ENCODE data around the gene PTPA.

DNA sequence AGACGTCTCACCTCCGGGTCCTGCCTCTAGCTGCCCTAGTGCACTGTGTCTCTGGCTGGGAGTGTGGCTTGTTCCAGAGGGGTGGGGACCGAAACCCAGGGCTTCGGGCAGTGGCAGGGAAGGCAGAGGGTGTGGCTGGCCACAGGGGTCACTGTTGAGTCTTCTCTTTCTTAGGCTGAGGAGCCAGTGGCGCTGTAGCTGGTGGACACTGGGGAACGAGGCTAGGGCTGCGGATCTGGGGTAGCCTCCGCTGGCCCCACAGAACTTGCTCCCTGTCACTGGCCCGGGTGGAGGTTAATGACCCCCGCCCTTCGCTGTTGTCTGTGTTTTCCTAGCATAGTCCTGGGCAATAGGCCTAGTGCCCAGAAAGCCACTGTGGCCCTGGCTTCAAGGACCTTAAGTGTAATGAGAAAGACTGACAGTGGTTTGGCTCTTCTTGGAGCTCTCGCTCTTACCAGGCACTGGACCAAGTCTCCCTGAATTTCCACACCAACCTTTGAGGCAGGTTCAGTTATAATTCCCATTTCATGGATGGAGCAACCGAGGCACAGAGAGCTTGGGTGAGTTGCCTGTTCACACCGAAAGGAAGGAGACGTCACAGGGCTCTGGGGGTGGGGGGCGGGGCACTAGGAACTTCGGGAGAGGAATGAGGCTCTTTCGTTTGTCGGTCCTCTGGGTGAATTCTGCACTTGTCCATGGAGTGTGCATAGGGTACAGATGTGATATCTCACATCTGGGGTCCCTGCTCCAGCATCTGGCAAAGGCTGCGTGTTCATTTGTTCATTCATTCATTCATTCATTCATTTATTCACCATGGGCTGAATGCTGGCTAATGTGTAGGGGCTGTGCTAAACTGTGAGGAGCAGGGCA is 71.6 kb downstream of the PTPA start:
- TF ChIP-seq, protein P1, sequence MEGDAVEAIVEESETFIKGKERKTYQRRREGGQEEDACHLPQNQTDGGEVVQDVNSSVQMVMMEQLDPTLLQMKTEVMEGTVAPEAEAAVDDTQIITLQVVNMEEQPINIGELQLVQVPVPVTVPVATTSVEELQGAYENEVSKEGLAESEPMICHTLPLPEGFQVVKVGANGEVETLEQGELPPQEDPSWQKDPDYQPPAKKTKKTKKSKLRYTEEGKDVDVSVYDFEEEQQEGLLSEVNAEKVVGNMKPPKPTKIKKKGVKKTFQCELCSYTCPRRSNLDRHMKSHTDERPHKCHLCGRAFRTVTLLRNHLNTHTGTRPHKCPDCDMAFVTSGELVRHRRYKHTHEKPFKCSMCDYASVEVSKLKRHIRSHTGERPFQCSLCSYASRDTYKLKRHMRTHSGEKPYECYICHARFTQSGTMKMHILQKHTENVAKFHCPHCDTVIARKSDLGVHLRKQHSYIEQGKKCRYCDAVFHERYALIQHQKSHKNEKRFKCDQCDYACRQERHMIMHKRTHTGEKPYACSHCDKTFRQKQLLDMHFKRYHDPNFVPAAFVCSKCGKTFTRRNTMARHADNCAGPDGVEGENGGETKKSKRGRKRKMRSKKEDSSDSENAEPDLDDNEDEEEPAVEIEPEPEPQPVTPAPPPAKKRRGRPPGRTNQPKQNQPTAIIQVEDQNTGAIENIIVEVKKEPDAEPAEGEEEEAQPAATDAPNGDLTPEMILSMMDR (IDR thresholded peaks at IDR 0.05) = no peak
- no peak for TF ChIP-seq POLR2AphosphoS5 (IDR thresholded peaks at IDR 0.05)
- no peak for TF ChIP-seq POLR2A (IDR thresholded peaks at IDR 0.05)

Measured in breast epithelium (tissue), 3 donors.